ENCODE measurements around the gene CERK.

CERK gene

GRCh38 chr22:46758121-46758520 lies 20.1 kb upstream of the CERK start:
- H3K56ac ChIP-seq (ENCODE audit: low read length), result no peak overlapping the region

GRCh38 chr22:46757104-46757503 lies 19.1 kb upstream of the CERK start:
- no peak for DNase-seq
- no CpG with 5 or more reads among the region's 2 CpGs for WGBS (ENCODE audit: extremely low coverage, insufficient coverage, low lambda C conversion rate)
- H3K27me3 ChIP-seq (ENCODE audit: insufficient read depth, low read length, poor library complexity), result no peaks in the 10 kb centered on the region
- H3K56ac ChIP-seq (ENCODE audit: low read length), result no peak overlapping the region
- H4K5ac ChIP-seq (ENCODE audit: low read length), result no peak overlapping the region
- peaks cover 10% of the 10 kb centered on the region for H3K79me1 ChIP-seq (ENCODE audit: low read length)
- H3K27ac ChIP-seq (ENCODE audit: low read depth, low read length), result no peak overlapping the region
- H3K4me2 ChIP-seq (ENCODE audit: low read length), result no peak overlapping the region
- H3K36me3 ChIP-seq (ENCODE audit: control insufficient read depth, insufficient read depth, low read length), result no peaks in the 10 kb centered on the region
- H3K18ac ChIP-seq (ENCODE audit: low read length), result no peak overlapping the region
- H2BK15ac ChIP-seq (replicated peaks; ENCODE audit: low read depth), result no peak overlapping the region
- H2AK5ac ChIP-seq (ENCODE audit: low read length), result no peak overlapping the region
- no peak overlapping the region for H3K23ac ChIP-seq (ENCODE audit: low read length)
- H2BK120ac ChIP-seq (ENCODE audit: low read depth, low read length), result no peak overlapping the region
- H2BK5ac ChIP-seq (ENCODE audit: low read length), result no peak overlapping the region
- H4K8ac ChIP-seq (ENCODE audit: low read depth, low read length), result no peak overlapping the region
- no peak overlapping the region for H3K9ac ChIP-seq (ENCODE audit: low read length)
- H3K4ac ChIP-seq (ENCODE audit: low read depth, low read length), result no peak overlapping the region
- no peaks in the 10 kb centered on the region for H3K4me1 ChIP-seq (ENCODE audit: control insufficient read depth, low read depth, low read length)
- H3K4me3 ChIP-seq (ENCODE audit: low read length), result no peak overlapping the region
- peaks cover 9% of the 10 kb centered on the region for H3K79me2 ChIP-seq (ENCODE audit: control insufficient read depth, insufficient read depth, low read length)

More at GRCh38 chr22:46758121-46758520, 20.1 kb upstream of the CERK start:
- no peak overlapping the region for H2BK5ac ChIP-seq (ENCODE audit: low read length)
- no peak overlapping the region for H3K23ac ChIP-seq (ENCODE audit: low read length)
- H3K27ac ChIP-seq (ENCODE audit: low read depth, low read length), result no peak overlapping the region
- no peak overlapping the region for H2BK15ac ChIP-seq (replicated peaks; ENCODE audit: low read depth)
- H3K36me3 ChIP-seq (ENCODE audit: control insufficient read depth, insufficient read depth, low read length), result no peaks in the 10 kb centered on the region
- no CpG with 5 or more reads among the region's 1 CpG for WGBS (ENCODE audit: extremely low coverage, insufficient coverage, low lambda C conversion rate)
- no peak overlapping the region for H3K4ac ChIP-seq (ENCODE audit: low read depth, low read length)
- H3K9ac ChIP-seq (ENCODE audit: low read length), result no peak overlapping the region
- H3K4me1 ChIP-seq (ENCODE audit: control insufficient read depth, low read depth, low read length), result no peaks in the 10 kb centered on the region
- H3K18ac ChIP-seq (ENCODE audit: low read length), result no peak overlapping the region
- no peak for DNase-seq
- H2AK5ac ChIP-seq (ENCODE audit: low read length), result no peak overlapping the region
- H3K79me1 ChIP-seq (ENCODE audit: low read length), result peaks cover 11% of the 10 kb centered on the region
- H3K79me2 ChIP-seq (ENCODE audit: control insufficient read depth, insufficient read depth, low read length), result peaks cover 14% of the 10 kb centered on the region
- H2BK120ac ChIP-seq (ENCODE audit: low read depth, low read length), result no peak overlapping the region
- no peak overlapping the region for H3K4me3 ChIP-seq (ENCODE audit: low read length)
- H3K27me3 ChIP-seq (ENCODE audit: insufficient read depth, low read length, poor library complexity), result no peaks in the 10 kb centered on the region
- no peak overlapping the region for H4K5ac ChIP-seq (ENCODE audit: low read length)
- no peak overlapping the region for H4K8ac ChIP-seq (ENCODE audit: low read depth, low read length)
- H3K4me2 ChIP-seq (ENCODE audit: low read length), result no peak overlapping the region

GRCh38 chr22:46756097-46756496 lies 18.0 kb upstream of the CERK start:
- H3K27me3 ChIP-seq (ENCODE audit: insufficient read depth, low read length, poor library complexity), result no peaks in the 10 kb centered on the region
- no peak overlapping the region for H3K27ac ChIP-seq (ENCODE audit: low read depth, low read length)
- no peak overlapping the region for H2BK15ac ChIP-seq (replicated peaks; ENCODE audit: low read depth)
- no peak overlapping the region for H3K56ac ChIP-seq (ENCODE audit: low read length)
- H3K36me3 ChIP-seq (ENCODE audit: control insufficient read depth, insufficient read depth, low read length), result no peaks in the 10 kb centered on the region
- peaks cover 2% of the 10 kb centered on the region for H3K79me2 ChIP-seq (ENCODE audit: control insufficient read depth, insufficient read depth, low read length)
- H3K4me2 ChIP-seq (ENCODE audit: low read length), result no peak overlapping the region
- no CpG with 5 or more reads among the region's 1 CpG for WGBS (ENCODE audit: extremely low coverage, insufficient coverage, low lambda C conversion rate)
- no peak overlapping the region for H3K4me3 ChIP-seq (ENCODE audit: low read length)
- no peak overlapping the region for H2BK120ac ChIP-seq (ENCODE audit: low read depth, low read length)
- H3K23ac ChIP-seq (ENCODE audit: low read length), result no peak overlapping the region
- H3K4ac ChIP-seq (ENCODE audit: low read depth, low read length), result no peak overlapping the region
- no peak overlapping the region for H4K8ac ChIP-seq (ENCODE audit: low read depth, low read length)
- H3K9ac ChIP-seq (ENCODE audit: low read length), result no peak overlapping the region
- H3K18ac ChIP-seq (ENCODE audit: low read length), result no peak overlapping the region
- peak; percentile 51 for DNase-seq
- no peak overlapping the region for H4K5ac ChIP-seq (ENCODE audit: low read length)
- H3K79me1 ChIP-seq (ENCODE audit: low read length), result peaks cover 4% of the 10 kb centered on the region
- H2BK5ac ChIP-seq (ENCODE audit: low read length), result no peak overlapping the region
- H2AK5ac ChIP-seq (ENCODE audit: low read length), result no peak overlapping the region
- no peaks in the 10 kb centered on the region for H3K4me1 ChIP-seq (ENCODE audit: control insufficient read depth, low read depth, low read length)

- no peak overlapping the region for H3K18ac ChIP-seq (ENCODE audit: low read length)
- no peak overlapping the region for H3K4ac ChIP-seq (ENCODE audit: low read depth, low read length)
- no peak overlapping the region for H3K27ac ChIP-seq (ENCODE audit: low read depth, low read length)
- no peaks in the 10 kb centered on the region for H3K27me3 ChIP-seq (ENCODE audit: insufficient read depth, low read length, poor library complexity)
- H2BK120ac ChIP-seq (ENCODE audit: low read depth, low read length), result no peak overlapping the region
- no peak overlapping the region for H3K56ac ChIP-seq (ENCODE audit: low read length)
- H4K5ac ChIP-seq (ENCODE audit: low read length), result no peak overlapping the region
- H3K4me1 ChIP-seq (ENCODE audit: control insufficient read depth, low read depth, low read length), result no peaks in the 10 kb centered on the region
- no peak overlapping the region for H2AK5ac ChIP-seq (ENCODE audit: low read length)
- no peak overlapping the region for H3K4me2 ChIP-seq (ENCODE audit: low read length)
- H4K8ac ChIP-seq (ENCODE audit: low read depth, low read length), result no peak overlapping the region
- no peak overlapping the region for H3K23ac ChIP-seq (ENCODE audit: low read length)
- H3K79me2 ChIP-seq (ENCODE audit: control insufficient read depth, insufficient read depth, low read length), result no peaks in the 10 kb centered on the region
- no peak overlapping the region for H3K9ac ChIP-seq (ENCODE audit: low read length)
- no peaks in the 10 kb centered on the region for H3K36me3 ChIP-seq (ENCODE audit: control insufficient read depth, insufficient read depth, low read length)
- WGBS (ENCODE audit: extremely low coverage, insufficient coverage, low lambda C conversion rate), result no CpG with 5 or more reads among the region's 2 CpGs
- no peak overlapping the region for H2BK5ac ChIP-seq (ENCODE audit: low read length)
- DNase-seq, result no peak
- no peak overlapping the region for H3K4me3 ChIP-seq (ENCODE audit: low read length)
- H2BK15ac ChIP-seq (replicated peaks; ENCODE audit: low read depth), result no peak overlapping the region
- H3K79me1 ChIP-seq (ENCODE audit: low read length), result no peaks in the 10 kb centered on the region
Measured at GRCh38 chr22:46755525-46755924, 17.5 kb upstream of the CERK start.

GRCh38 chr22:46754826-46755225 lies 16.8 kb upstream of the CERK start:
- Histone ChIP-seq H2BK5ac (ENCODE audit: low read length) (no peak overlapping the region), H3K4me1 (ENCODE audit: control insufficient read depth, low read depth, low read length) (no peaks in the 10 kb centered on the region), H3K79me2 (ENCODE audit: control insufficient read depth, insufficient read depth, low read length) (no peaks in the 10 kb centered on the region), H2BK120ac (ENCODE audit: low read depth, low read length) (no peak overlapping the region), H3K36me3 (ENCODE audit: control insufficient read depth, insufficient read depth, low read length) (no peaks in the 10 kb centered on the region), H3K9ac (ENCODE audit: low read length) (no peak overlapping the region), H2AK5ac (ENCODE audit: low read length) (no peak overlapping the region), H3K27me3 (ENCODE audit: insufficient read depth, low read length, poor library complexity) (no peaks in the 10 kb centered on the region), H2BK15ac (replicated peaks; ENCODE audit: low read depth) (no peak overlapping the region), H3K56ac (ENCODE audit: low read length) (no peak overlapping the region), H4K5ac (ENCODE audit: low read length) (no peak overlapping the region), H3K79me1 (ENCODE audit: low read length) (no peaks in the 10 kb centered on the region), H3K4me2 (ENCODE audit: low read length) (no peak overlapping the region), H3K23ac (ENCODE audit: low read length) (no peak overlapping the region), H3K27ac (ENCODE audit: low read depth, low read length) (no peak overlapping the region), H3K4ac (ENCODE audit: low read depth, low read length) (no peak overlapping the region), H3K4me3 (ENCODE audit: low read length) (no peak overlapping the region), H3K18ac (ENCODE audit: low read length) (no peak overlapping the region), H4K8ac (ENCODE audit: low read depth, low read length) (no peak overlapping the region)
- no CpG with 5 or more reads among the region's 6 CpGs for WGBS (ENCODE audit: extremely low coverage, insufficient coverage, low lambda C conversion rate)
- no peak for DNase-seq

GRCh38 chr22:46754110-46754799 lies 16.2 kb upstream of the CERK start:
- H3K27me3 ChIP-seq (ENCODE audit: insufficient read depth, low read length, poor library complexity), result no peaks in the 10 kb centered on the region
- H3K4ac ChIP-seq (ENCODE audit: low read depth, low read length), result no peak overlapping the region
- no peak overlapping the region for H3K4me2 ChIP-seq (ENCODE audit: low read length)
- no peak overlapping the region for H3K23ac ChIP-seq (ENCODE audit: low read length)
- WGBS (ENCODE audit: extremely low coverage, insufficient coverage, low lambda C conversion rate), result no CpG with 5 or more reads among the region's 14 CpGs
- H2BK5ac ChIP-seq (ENCODE audit: low read length), result no peak overlapping the region
- no peak overlapping the region for H3K9ac ChIP-seq (ENCODE audit: low read length)
- H3K36me3 ChIP-seq (ENCODE audit: control insufficient read depth, insufficient read depth, low read length), result no peaks in the 10 kb centered on the region
- no peak overlapping the region for H2BK15ac ChIP-seq (replicated peaks; ENCODE audit: low read depth)
- H3K4me3 ChIP-seq (ENCODE audit: low read length), result no peak overlapping the region
- H3K79me2 ChIP-seq (ENCODE audit: control insufficient read depth, insufficient read depth, low read length), result no peaks in the 10 kb centered on the region
- no peaks in the 10 kb centered on the region for H3K79me1 ChIP-seq (ENCODE audit: low read length)
- H4K8ac ChIP-seq (ENCODE audit: low read depth, low read length), result no peak overlapping the region
- H4K5ac ChIP-seq (ENCODE audit: low read length), result no peak overlapping the region
- H3K56ac ChIP-seq (ENCODE audit: low read length), result no peak overlapping the region
- no peak overlapping the region for H2AK5ac ChIP-seq (ENCODE audit: low read length)
- H3K18ac ChIP-seq (ENCODE audit: low read length), result no peak overlapping the region
- H3K4me1 ChIP-seq (ENCODE audit: control insufficient read depth, low read depth, low read length), result no peaks in the 10 kb centered on the region
- no peak for DNase-seq
- no peak overlapping the region for H2BK120ac ChIP-seq (ENCODE audit: low read depth, low read length)
- H3K27ac ChIP-seq (ENCODE audit: low read depth, low read length), result no peak overlapping the region
